HepG2 (cell line): ENCODE results near the gene ALDOA. TPM values are rescaled to one million over a fixed set of nuclear protein-coding genes. Genes with fewer than 3 reads are reported as not detected.

Source experiments
- CENPT ChIP-seq: sonication (generic); formaldehyde crosslinking; IDR thresholded peaks from 2 replicates; pipeline ENCODE4 v1.8.0; 2022; ENCODE audit warnings: low read depth, mild to moderate bottlenecking, moderate library complexity, missing genetic modification reagents
- CHD4 ChIP-seq: fragments of 200-600 bp; sonication (generic); IDR thresholded peaks from 2 replicates; pipeline ENCODE4 v1.7.0; 2017; ENCODE audit warnings: mild to moderate bottlenecking, low read length, borderline replicate concordance
- DNMT1 ChIP-seq: sonication (generic); formaldehyde crosslinking; IDR thresholded peaks from 2 replicates; pipeline ENCODE4 v1.5.1; 2020; ENCODE audit warnings: mild to moderate bottlenecking, missing genetic modification reagents
- ELF1 ChIP-seq: sonication (generic); formaldehyde crosslinking; IDR thresholded peaks from 2 replicates; pipeline ENCODE4 v1.4.0; 2020; ENCODE audit warnings: missing genetic modification reagents
- HCFC1 ChIP-seq: fragments of 150-350 bp; IDR thresholded peaks from 2 replicates; pipeline ENCODE4 v1.6.1; 2014; ENCODE audit warnings: low read depth, low read length
- HNRNPL ChIP-seq: fragments of 200-400 bp; formaldehyde crosslinking; IDR thresholded peaks from 2 replicates; pipeline ENCODE4 v1.6.1; 2017; ENCODE audit warnings: mild to moderate bottlenecking, low read depth, low read length
- HOXD1 ChIP-seq: sonication (generic); formaldehyde crosslinking; IDR thresholded peaks from 2 replicates; pipeline ENCODE4 v1.5.0; 2020; ENCODE audit warnings: missing genetic modification reagents
- PLRG1 ChIP-seq: fragments of 450-650 bp; conservative IDR thresholded peaks from 2 replicates; pipeline ENCODE4 v1.6.1; 2016
- REPIN1 ChIP-seq: sonication (generic); formaldehyde crosslinking; IDR thresholded peaks from 2 replicates; pipeline ENCODE4 v1.8.0; 2022; ENCODE audit warnings: missing genetic modification reagents, low read depth, mild to moderate bottlenecking, borderline replicate concordance
- SYNCRIP ChIP-seq: fragments of 200-400 bp; formaldehyde crosslinking; IDR thresholded peaks from 2 replicates; pipeline ENCODE4 v1.6.1; 2018; ENCODE audit warnings: mild to moderate bottlenecking, low read depth, low read length; ENCODE audit not compliant: insufficient read depth
- TRIM24 ChIP-seq: sonication (generic); formaldehyde crosslinking; IDR thresholded peaks from 2 replicates; pipeline ENCODE4 v1.8.0; 2022; ENCODE audit warnings: mild to moderate bottlenecking, missing genetic modification reagents
- ZNF33B ChIP-seq: sonication (generic); formaldehyde crosslinking; IDR thresholded peaks from 2 replicates; pipeline ENCODE4 v1.5.1; 2020; ENCODE audit warnings: mild to moderate bottlenecking, missing genetic modification reagents
- ZNF550 ChIP-seq: sonication (generic); formaldehyde crosslinking; IDR thresholded peaks from 2 replicates; pipeline ENCODE4 v1.4.0; 2020; ENCODE audit warnings: mild to moderate bottlenecking, missing genetic modification reagents, borderline replicate concordance
- ZNF564 ChIP-seq: sonication (generic); formaldehyde crosslinking; IDR thresholded peaks from 2 replicates; pipeline ENCODE4 v1.8.1; 2023; ENCODE audit warnings: mild to moderate bottlenecking, missing genetic modification reagents
- polyA plus RNA-seq, 8 experiments: library from polyadenylated mRNA; depleted of rRNA in 3 of 8; stranded (reverse) in 7 of 8; unstranded in 1 of 8; fragments of >200 nt; fragmentation: Illumina TruSeq in 4 of 8; extraction: Trizol in 4 of 8; gene quantifications; 2 replicates each; pipeline versions ENCODE4 v1.2.1 to v1.2.3, GENCODE V29; 2011 to 2016; ENCODE audit warnings: low read depth in 4 of 8, missing spikeins in 1 of 8, mixed read lengths in 1 of 8; ENCODE audit not compliant: insufficient read depth in 1 of 8
- total RNA-seq, 5 experiments: library from RNA; depleted of rRNA; stranded (reverse); fragments of >200 nt; fragmentation: Illumina TruSeq; extraction: Trizol; gene quantifications; 2 replicates each; pipeline ENCODE4 v1.2.3, GENCODE V29; 2016; ENCODE audit warnings: low read depth in 1 of 5
- TF ChIP-seq, protein P1 (sequence below): sonication (generic); formaldehyde crosslinking; conservative IDR thresholded peaks from 2 replicates; pipeline ENCODE4 v1.8.0; 2022; ENCODE audit warnings: missing genetic modification reagents
- TF ChIP-seq, protein P2 (sequence below): fragments of 450-650 bp; IDR thresholded peaks from 2 replicates; pipeline ENCODE4 v1.6.1; 2017; ENCODE audit warnings: mild to moderate bottlenecking
- TF ChIP-seq, protein P3 (sequence below): sonication (generic); formaldehyde crosslinking; IDR thresholded peaks from 2 replicates; pipeline ENCODE4 v1.4.0; 2020; ENCODE audit warnings: missing genetic modification reagents, borderline replicate concordance
- TF ChIP-seq, protein P4 (sequence below): IDR thresholded peaks from 2 replicates; pipeline ENCODE4 v1.6.1; 2016; ENCODE audit warnings: missing compliant biosample characterization, missing genetic modification reagents, borderline replicate concordance

ALDOA gene
- total and polyA plus RNA-seq, 2 of the 13 experiments (the other 11 are each of a cell fraction or from before 2014, with no cell fraction given): 925 to 1,884 TPM

DNA sequence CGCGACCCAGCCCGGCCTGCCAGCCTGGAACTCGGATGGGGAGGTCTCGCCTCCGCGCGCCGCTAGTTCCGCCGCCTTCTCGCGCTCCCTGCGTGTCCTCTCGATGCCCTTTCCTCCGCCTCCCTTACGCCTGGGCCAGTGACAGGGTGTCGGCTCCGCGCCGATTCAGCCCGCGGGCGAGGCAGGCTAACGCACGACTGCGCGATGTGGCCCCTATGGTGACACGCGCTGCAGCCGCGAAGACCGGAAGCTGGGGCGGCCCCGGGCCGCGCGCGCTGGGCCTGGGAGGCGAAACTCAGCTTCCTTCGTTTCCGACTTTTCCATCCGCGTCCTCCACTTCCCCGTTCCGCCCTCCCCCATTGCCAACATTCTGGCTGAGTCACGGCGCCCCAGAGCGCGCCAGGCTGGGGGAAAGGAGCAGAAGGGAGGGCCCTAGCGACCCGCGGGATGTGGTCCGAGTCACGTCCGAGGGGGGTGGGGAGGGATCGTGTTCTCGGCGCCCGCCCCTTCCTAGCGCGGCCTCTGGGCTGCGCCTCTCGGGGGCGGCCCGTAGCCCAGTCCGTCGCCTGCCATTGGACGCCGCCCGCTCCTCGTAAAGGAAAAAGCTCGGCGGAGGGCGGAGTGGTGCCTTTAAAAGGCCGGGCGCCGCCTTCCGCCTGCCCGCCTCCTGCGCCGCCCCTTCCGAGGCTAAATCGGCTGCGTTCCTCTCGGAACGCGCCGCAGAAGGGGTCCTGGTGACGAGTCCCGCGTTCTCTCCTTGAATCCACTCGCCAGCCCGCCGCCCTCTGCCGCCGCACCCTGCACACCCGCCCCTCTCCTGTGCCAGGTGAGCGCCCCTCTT lies at the start of gene ALDOA (continued):
- TF ChIP-seq, protein P1, sequence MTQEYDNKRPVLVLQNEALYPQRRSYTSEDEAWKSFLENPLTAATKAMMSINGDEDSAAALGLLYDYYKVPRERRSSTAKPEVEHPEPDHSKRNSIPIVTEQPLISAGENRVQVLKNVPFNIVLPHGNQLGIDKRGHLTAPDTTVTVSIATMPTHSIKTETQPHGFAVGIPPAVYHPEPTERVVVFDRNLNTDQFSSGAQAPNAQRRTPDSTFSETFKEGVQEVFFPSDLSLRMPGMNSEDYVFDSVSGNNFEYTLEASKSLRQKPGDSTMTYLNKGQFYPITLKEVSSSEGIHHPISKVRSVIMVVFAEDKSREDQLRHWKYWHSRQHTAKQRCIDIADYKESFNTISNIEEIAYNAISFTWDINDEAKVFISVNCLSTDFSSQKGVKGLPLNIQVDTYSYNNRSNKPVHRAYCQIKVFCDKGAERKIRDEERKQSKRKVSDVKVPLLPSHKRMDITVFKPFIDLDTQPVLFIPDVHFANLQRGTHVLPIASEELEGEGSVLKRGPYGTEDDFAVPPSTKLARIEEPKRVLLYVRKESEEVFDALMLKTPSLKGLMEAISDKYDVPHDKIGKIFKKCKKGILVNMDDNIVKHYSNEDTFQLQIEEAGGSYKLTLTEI (CRISPR knock-in tag): no peak; the same call in 1 of the 2 replicates
- peak; percentile 83 for TF ChIP-seq HOXD1 (CRISPR knock-in tag)
- TF ChIP-seq ELF1 (CRISPR knock-in tag): peak; percentile 93
- peak; percentile 93 for TF ChIP-seq REPIN1
- TF ChIP-seq TRIM24 (CRISPR knock-in tag): no peak
- TF ChIP-seq CHD4: no peak
- no peak for TF ChIP-seq SYNCRIP
- TF ChIP-seq, protein P2, sequence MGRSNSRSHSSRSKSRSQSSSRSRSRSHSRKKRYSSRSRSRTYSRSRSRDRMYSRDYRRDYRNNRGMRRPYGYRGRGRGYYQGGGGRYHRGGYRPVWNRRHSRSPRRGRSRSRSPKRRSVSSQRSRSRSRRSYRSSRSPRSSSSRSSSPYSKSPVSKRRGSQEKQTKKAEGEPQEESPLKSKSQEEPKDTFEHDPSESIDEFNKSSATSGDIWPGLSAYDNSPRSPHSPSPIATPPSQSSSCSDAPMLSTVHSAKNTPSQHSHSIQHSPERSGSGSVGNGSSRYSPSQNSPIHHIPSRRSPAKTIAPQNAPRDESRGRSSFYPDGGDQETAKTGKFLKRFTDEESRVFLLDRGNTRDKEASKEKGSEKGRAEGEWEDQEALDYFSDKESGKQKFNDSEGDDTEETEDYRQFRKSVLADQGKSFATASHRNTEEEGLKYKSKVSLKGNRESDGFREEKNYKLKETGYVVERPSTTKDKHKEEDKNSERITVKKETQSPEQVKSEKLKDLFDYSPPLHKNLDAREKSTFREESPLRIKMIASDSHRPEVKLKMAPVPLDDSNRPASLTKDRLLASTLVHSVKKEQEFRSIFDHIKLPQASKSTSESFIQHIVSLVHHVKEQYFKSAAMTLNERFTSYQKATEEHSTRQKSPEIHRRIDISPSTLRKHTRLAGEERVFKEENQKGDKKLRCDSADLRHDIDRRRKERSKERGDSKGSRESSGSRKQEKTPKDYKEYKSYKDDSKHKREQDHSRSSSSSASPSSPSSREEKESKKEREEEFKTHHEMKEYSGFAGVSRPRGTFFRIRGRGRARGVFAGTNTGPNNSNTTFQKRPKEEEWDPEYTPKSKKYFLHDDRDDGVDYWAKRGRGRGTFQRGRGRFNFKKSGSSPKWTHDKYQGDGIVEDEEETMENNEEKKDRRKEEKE: no peak
- peak; percentile 98 for TF ChIP-seq DNMT1
- TF ChIP-seq HNRNPL: peak; percentile 60
- TF ChIP-seq ZNF33B (CRISPR knock-in tag): peak; percentile 42; the same call in 1 of the 2 replicates
- peak; percentile 60; the same call in 1 of the 2 replicates for TF ChIP-seq ZNF550 (CRISPR knock-in tag)
- peak; percentile 98 for TF ChIP-seq CENPT
- 0 out of 2 replicates have a peak, but pooled peaks have one; percentile 39 for TF ChIP-seq HCFC1
- TF ChIP-seq ZNF564 (CRISPR knock-in tag): peak; percentile 96
- TF ChIP-seq PLRG1: no peak
- TF ChIP-seq, protein P3, sequence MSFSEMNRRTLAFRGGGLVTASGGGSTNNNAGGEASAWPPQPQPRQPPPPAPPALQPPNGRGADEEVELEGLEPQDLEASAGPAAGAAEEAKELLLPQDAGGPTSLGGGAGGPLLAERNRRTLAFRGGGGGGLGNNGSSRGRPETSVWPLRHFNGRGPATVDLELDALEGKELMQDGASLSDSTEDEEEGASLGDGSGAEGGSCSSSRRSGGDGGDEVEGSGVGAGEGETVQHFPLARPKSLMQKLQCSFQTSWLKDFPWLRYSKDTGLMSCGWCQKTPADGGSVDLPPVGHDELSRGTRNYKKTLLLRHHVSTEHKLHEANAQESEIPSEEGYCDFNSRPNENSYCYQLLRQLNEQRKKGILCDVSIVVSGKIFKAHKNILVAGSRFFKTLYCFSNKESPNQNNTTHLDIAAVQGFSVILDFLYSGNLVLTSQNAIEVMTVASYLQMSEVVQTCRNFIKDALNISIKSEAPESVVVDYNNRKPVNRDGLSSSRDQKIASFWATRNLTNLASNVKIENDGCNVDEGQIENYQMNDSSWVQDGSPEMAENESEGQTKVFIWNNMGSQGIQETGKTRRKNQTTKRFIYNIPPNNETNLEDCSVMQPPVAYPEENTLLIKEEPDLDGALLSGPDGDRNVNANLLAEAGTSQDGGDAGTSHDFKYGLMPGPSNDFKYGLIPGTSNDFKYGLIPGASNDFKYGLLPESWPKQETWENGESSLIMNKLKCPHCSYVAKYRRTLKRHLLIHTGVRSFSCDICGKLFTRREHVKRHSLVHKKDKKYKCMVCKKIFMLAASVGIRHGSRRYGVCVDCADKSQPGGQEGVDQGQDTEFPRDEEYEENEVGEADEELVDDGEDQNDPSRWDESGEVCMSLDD (CRISPR knock-in tag): no peak
- TF ChIP-seq, protein P4, sequence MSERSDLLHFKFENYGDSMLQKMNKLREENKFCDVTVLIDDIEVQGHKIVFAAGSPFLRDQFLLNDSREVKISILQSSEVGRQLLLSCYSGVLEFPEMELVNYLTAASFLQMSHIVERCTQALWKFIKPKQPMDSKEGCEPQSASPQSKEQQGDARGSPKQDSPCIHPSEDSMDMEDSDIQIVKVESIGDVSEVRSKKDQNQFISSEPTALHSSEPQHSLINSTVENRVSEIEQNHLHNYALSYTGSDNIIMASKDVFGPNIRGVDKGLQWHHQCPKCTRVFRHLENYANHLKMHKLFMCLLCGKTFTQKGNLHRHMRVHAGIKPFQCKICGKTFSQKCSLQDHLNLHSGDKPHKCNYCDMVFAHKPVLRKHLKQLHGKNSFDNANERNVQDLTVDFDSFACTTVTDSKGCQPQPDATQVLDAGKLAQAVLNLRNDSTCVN (CRISPR knock-in tag): peak; percentile 86
